GM10248 (cell line): Measurements from ENCODE around the gene CHIC2.
A peak's percentile ranks its signal among the peaks of the same experiment; 100 is the strongest.

Source experiments
- CTCF ChIA-PET: fragments of 300-600 bp; sonication (Branson Sonifier 250); formaldehyde crosslinking; extraction: SDS; loops from one replicate; lab custom pipeline; 2021; ENCODE audit warnings: antibody characterized with exemption; lab: Yijun Ruan, JAX
- POLR2A ChIA-PET: fragments of 350-650 bp; sonication (Branson Sonifier 250); formaldehyde crosslinking; extraction: SDS; loops from one replicate; lab custom pipeline; 2020; ENCODE audit warnings: antibody characterized with exemption; lab: Yijun Ruan, JAX
- DNase-seq: peaks from one replicate; pipeline ENCODE4 v3.0.0; 2012; ENCODE audit errors: extremely low spot score
- TF ChIP-seq, protein P1 (sequence below): IDR thresholded peaks from 2 replicates; pipeline ENCODE4 v1.5.1; 2012; ENCODE audit warnings: mild to moderate bottlenecking, low read depth; ENCODE audit errors: extremely low read depth, missing control alignments, control extremely low read depth

CHIC2 gene

DNA sequence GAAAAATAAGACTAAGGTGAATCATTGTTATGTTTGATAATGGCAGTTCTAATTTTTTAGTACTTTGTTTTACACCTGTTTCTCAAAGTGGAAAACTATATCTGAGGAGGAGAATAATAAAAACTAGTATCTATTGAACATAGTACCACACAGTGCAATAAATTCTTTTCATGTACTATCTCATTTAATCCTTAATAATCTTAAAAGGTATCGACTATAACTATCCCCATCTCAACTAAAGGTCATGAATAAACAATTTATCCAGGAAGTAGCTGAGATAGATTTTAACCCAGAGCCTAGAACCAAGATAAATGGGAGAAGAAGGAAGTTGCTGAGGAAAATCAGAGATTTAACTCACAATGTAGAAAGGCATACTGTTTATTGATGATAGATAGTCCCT is 2.5 kb downstream of the CHIC2 start:
- no peak for DNase-seq
- ChIA-PET POLR2A (no interaction called here), CTCF (interaction anchor here (2.0 kb wide), 1 partner anchor 36 kb away, joined by 5 read pairs; no protein-coding TSS in a partner anchor)
- TF ChIP-seq, protein P1, sequence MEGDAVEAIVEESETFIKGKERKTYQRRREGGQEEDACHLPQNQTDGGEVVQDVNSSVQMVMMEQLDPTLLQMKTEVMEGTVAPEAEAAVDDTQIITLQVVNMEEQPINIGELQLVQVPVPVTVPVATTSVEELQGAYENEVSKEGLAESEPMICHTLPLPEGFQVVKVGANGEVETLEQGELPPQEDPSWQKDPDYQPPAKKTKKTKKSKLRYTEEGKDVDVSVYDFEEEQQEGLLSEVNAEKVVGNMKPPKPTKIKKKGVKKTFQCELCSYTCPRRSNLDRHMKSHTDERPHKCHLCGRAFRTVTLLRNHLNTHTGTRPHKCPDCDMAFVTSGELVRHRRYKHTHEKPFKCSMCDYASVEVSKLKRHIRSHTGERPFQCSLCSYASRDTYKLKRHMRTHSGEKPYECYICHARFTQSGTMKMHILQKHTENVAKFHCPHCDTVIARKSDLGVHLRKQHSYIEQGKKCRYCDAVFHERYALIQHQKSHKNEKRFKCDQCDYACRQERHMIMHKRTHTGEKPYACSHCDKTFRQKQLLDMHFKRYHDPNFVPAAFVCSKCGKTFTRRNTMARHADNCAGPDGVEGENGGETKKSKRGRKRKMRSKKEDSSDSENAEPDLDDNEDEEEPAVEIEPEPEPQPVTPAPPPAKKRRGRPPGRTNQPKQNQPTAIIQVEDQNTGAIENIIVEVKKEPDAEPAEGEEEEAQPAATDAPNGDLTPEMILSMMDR, result no peak

DNA sequence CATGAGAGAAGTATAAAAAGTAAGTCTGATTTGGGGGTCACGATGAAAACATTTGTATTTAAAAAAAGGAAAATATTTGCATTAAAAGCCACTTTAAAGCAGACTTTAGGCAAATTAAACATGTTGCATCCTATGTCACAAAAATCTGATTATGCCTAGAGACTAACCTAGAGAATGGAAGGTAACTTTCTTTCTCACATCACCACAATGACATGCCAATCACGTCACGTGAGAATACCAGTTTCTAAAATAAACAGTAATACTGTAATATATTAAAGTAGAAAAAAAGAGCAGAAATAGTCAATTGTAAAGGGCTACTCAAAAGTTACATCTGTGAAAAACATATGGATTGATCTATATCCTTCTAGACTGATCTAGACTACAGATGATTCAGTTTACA is 3.3 kb downstream of the CHIC2 start:
- ChIA-PET CTCF (no interaction called here), POLR2A (no interaction called here)

DNA sequence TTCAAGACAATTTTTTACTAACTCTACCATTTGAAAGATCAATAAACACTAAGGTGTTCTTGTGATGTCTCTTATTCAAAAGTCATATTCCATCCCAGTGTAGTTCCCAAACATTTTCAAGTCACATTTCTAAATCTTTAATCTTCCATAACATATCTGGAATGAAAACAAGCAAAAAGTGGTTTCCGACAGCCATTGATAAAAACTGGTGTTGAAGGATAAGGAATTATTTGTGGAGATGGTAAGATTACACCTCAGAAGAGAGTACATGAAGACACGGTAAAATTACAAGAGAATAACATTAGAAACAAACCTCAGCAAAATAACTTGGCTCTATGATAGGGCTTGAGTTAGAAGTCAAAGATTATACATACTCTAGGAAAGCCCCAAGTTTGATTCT is 4.3 kb downstream of the CHIC2 start:
- ChIA-PET CTCF (no interaction called here), POLR2A (interaction anchor here (0.7 kb wide), 1 partner anchor 10 kb away, joined by 3 read pairs; no protein-coding TSS in a partner anchor)
- TF ChIP-seq, protein P1, result no peak
- DNase-seq, result no peak

More for the DNA sequence above, 3.3 kb downstream of the CHIC2 start:
- DNase-seq, result no peak
- TF ChIP-seq, protein P1, result no peak

DNA sequence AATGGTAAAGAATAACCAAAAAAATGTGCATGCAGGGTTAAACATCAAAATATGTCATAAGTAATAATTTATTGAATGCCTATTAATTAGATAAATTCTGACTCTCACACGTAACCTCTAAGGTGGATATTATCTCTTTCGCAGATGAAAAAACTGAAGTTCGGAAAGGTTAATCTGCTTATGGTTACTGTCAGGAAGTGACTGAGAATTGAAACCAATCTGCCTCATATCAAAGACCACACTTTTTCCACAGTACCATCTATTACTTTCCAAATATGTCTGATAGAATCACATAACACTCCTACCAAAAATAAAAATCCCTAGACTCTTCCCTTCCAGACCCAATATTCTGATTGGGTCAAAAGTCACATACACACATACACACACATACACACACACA is 6.2 kb downstream of the CHIC2 start:
- peak; percentile 22 for DNase-seq
- ChIA-PET CTCF (interaction anchor here (1.1 to 2.4 kb wide), 2 partner anchors 9 to 13 kb away, joined by 3 to 11 read pairs; no protein-coding TSS in a partner anchor), POLR2A (interaction anchor here (0.6 kb wide), 1 partner anchor 15 kb away, joined by 6 read pairs; no protein-coding TSS in a partner anchor)
- TF ChIP-seq, protein P1, result no peak

DNA sequence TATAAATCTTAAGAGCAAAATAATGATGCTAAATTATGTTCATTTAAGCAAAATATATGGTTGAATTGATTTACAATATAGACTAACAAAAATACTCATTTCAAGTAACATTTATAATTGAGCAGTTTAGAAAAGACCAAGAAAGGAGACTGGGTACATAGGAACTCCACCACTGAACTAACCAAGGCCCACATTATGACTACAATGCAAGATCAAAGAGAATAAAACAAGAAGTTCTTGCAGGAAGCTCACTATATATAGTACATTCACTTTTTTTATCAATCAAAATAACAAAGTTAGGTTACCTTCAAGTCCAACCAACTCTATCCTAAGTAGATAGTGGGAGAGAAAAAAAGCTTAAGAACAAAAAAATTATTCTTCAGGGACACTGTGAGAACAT is 8.0 kb downstream of the CHIC2 start:
- TF ChIP-seq, protein P1, result no peak
- ChIA-PET POLR2A (no interaction called here), CTCF (interaction anchor here (1.0 to 2.0 kb wide), 3 partner anchors 17 to 52 kb away, joined by 3 to 6 read pairs (median 3); no protein-coding TSS in a partner anchor)
- no peak for DNase-seq

DNA sequence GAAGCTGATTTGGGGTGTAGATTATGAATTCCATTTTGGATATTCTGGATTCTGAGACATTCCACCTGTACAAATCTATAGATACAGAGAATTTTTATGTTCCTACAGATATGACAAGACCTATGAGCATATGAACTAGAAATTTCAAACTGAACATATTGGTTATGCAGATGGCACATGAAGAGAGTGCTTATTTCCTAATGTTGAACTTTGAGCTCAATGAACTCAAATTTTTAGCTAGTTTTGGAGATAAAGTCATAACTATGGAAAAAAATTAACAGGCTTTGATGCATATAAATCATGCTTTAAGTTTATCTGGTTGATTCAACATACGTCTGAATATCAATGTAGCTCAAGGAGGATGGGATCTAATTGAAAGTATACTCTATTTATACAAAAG is 8.9 kb downstream of the CHIC2 start:
- DNase-seq, result no peak
- TF ChIP-seq, protein P1, result no peak
- POLR2A ChIA-PET, result no interaction called here
- CTCF ChIA-PET, result interaction anchor here (1.0 kb wide), 1 partner anchor 53 kb away, joined by 3 read pairs; no protein-coding TSS in a partner anchor
